Measurements from ENCODE around the gene GOLGA8B. TPM values are rescaled to one million over a fixed set of nuclear protein-coding genes. Genes with fewer than 3 reads are reported as not detected.

GOLGA8B gene
- total RNA-seq, 1 donor from 2014 or later = 11.8 TPM

- no peak overlapping the region for H3K4me3 ChIP-seq
- H3K27ac ChIP-seq (replicated peaks) = no peak overlapping the region
- intact Hi-C loops (cut with micrococcal nuclease) = no loop called here
- H3K4me1 ChIP-seq = peaks cover 20% of the 10 kb centered on the region
- no peaks in the 10 kb centered on the region for H3K27me3 ChIP-seq (ENCODE audit: low read depth)
- no peak for DNase-seq
- no peaks in the 10 kb centered on the region for H3K9me3 ChIP-seq (replicated peaks)
- H3K36me3 ChIP-seq = no peaks in the 10 kb centered on the region
- TF ChIP-seq CTCF (IDR thresholded peaks at IDR 0.05; ENCODE audit: borderline replicate concordance) = no peak
Observed at GRCh38 chr15:34606545-34606944, 23.1 kb upstream of the GOLGA8B start.

- no peaks in the 10 kb centered on the region for H3K27me3 ChIP-seq (ENCODE audit: low read depth)
- intact Hi-C loops (cut with micrococcal nuclease) = no loop called here
- no peak for TF ChIP-seq CTCF (IDR thresholded peaks at IDR 0.05; ENCODE audit: borderline replicate concordance)
- no peak for DNase-seq
- H3K4me3 ChIP-seq = no peak overlapping the region
- H3K9me3 ChIP-seq (replicated peaks) = no peaks in the 10 kb centered on the region
- peaks cover 20% of the 10 kb centered on the region for H3K4me1 ChIP-seq
- no peaks in the 10 kb centered on the region for H3K36me3 ChIP-seq
- no peak overlapping the region for H3K27ac ChIP-seq (replicated peaks)
Observed at GRCh38 chr15:34606131-34606530, 22.7 kb upstream of the GOLGA8B start.

GRCh38 chr15:34603095-34603494 lies 19.6 kb upstream of the GOLGA8B start:
- intact Hi-C loops (cut with micrococcal nuclease) = no loop called here
- no peaks in the 10 kb centered on the region for H3K9me3 ChIP-seq (replicated peaks)
- no peak overlapping the region for H3K4me3 ChIP-seq
- H3K27me3 ChIP-seq (ENCODE audit: low read depth) = peaks cover 4% of the 10 kb centered on the region
- no peaks in the 10 kb centered on the region for H3K4me1 ChIP-seq
- no peaks in the 10 kb centered on the region for H3K36me3 ChIP-seq
- no peak overlapping the region for H3K27ac ChIP-seq (replicated peaks)
- no peak for DNase-seq
- TF ChIP-seq CTCF (IDR thresholded peaks at IDR 0.05; ENCODE audit: borderline replicate concordance) = no peak

GRCh38 chr15:34600923-34601322 lies 17.5 kb upstream of the GOLGA8B start:
- no peaks in the 10 kb centered on the region for H3K9me3 ChIP-seq (replicated peaks)
- no peaks in the 10 kb centered on the region for H3K4me1 ChIP-seq
- H3K27me3 ChIP-seq (ENCODE audit: low read depth) = peaks cover 4% of the 10 kb centered on the region
- intact Hi-C loops (cut with micrococcal nuclease) = no loop called here
- no peaks in the 10 kb centered on the region for H3K36me3 ChIP-seq
- no peak overlapping the region for H3K27ac ChIP-seq (replicated peaks)
- DNase-seq = no peak
- H3K4me3 ChIP-seq = no peak overlapping the region
- no peak for TF ChIP-seq CTCF (IDR thresholded peaks at IDR 0.05; ENCODE audit: borderline replicate concordance)

GRCh38 chr15:34598799-34599585 lies 15.5 kb upstream of the GOLGA8B start:
- Histone ChIP-seq H3K9me3 (replicated peaks) (no peaks in the 10 kb centered on the region), H3K4me3 (no peak overlapping the region), H3K4me1 (no peaks in the 10 kb centered on the region), H3K27ac (replicated peaks) (no peak overlapping the region), H3K36me3 (no peaks in the 10 kb centered on the region), H3K27me3 (ENCODE audit: low read depth) (peaks cover 4% of the 10 kb centered on the region)
- intact Hi-C loops (cut with micrococcal nuclease) = no loop called here
- TF ChIP-seq CTCF (IDR thresholded peaks at IDR 0.05; ENCODE audit: borderline replicate concordance) = no peak
- no peak for DNase-seq

Measured in left ventricle myocardium inferior (tissue), 1 donor.